ENCODE data around the gene MIPOL1. TPM values are rescaled to one million over a fixed set of nuclear protein-coding genes. Genes with fewer than 3 reads are reported as not detected.

The MIPOL1 gene
- total and polyA plus RNA-seq, 9 of the 15 experiments (the other 6 are each of a cell fraction or from before 2014, with no cell fraction given), result 6.7 to 21.9 (median 12.4) TPM

GRCh38 chr14:37375566-37375965, 177.8 kb downstream of the MIPOL1 start (continued):
- TF ChIP-seq RBM17 (IDR thresholded peaks at IDR 0.05; ENCODE audit: borderline replicate concordance, low read depth, low read length), result no peak
- no peak for TF ChIP-seq TCF7 (IDR thresholded peaks at IDR 0.05; ENCODE audit: borderline replicate concordance)
- no peak for TF ChIP-seq CREB5 (CRISPR knock-in tag; IDR thresholded peaks at IDR 0.05)
- no peak for TF ChIP-seq CCNT2 (IDR thresholded peaks at IDR 0.05; ENCODE audit: borderline replicate concordance, extremely low read depth, insufficient read length, low read depth, low read length)
- TF ChIP-seq, protein P1, sequence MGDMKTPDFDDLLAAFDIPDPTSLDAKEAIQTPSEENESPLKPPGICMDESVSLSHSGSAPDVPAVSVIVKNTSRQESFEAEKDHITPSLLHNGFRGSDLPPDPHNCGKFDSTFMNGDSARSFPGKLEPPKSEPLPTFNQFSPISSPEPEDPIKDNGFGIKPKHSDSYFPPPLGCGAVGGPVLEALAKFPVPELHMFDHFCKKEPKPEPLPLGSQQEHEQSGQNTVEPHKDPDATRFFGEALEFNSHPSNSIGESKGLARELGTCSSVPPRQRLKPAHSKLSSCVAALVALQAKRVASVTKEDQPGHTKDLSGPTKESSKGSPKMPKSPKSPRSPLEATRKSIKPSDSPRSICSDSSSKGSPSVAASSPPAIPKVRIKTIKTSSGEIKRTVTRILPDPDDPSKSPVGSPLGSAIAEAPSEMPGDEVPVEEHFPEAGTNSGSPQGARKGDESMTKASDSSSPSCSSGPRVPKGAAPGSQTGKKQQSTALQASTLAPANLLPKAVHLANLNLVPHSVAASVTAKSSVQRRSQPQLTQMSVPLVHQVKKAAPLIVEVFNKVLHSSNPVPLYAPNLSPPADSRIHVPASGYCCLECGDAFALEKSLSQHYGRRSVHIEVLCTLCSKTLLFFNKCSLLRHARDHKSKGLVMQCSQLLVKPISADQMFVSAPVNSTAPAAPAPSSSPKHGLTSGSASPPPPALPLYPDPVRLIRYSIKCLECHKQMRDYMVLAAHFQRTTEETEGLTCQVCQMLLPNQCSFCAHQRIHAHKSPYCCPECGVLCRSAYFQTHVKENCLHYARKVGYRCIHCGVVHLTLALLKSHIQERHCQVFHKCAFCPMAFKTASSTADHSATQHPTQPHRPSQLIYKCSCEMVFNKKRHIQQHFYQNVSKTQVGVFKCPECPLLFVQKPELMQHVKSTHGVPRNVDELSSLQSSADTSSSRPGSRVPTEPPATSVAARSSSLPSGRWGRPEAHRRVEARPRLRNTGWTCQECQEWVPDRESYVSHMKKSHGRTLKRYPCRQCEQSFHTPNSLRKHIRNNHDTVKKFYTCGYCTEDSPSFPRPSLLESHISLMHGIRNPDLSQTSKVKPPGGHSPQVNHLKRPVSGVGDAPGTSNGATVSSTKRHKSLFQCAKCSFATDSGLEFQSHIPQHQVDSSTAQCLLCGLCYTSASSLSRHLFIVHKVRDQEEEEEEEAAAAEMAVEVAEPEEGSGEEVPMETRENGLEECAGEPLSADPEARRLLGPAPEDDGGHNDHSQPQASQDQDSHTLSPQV (IDR thresholded peaks at IDR 0.05), result no peak

All from K562 (cell line).